Measurements from ENCODE around the gene AOPEP.

Gene AOPEP

GRCh38 chr9:95134457-95134881 is 408.0 kb downstream of the AOPEP start:
- DNase-seq (ENCODE audit: insufficient read length, low spot score) (no peak), FAIRE-seq (no peak)
- TF ChIP-seq CTCF (IDR thresholded peaks at IDR 0.05; ENCODE audit: insufficient read depth, missing control alignments) = no peak

GRCh38 chr9:95135756-95136155 is 409.3 kb downstream of the AOPEP start:
- no peak for TF ChIP-seq CTCF (IDR thresholded peaks at IDR 0.05; ENCODE audit: insufficient read depth, missing control alignments)
- DNase-seq (ENCODE audit: insufficient read length, low spot score) (no peak), FAIRE-seq (no peak)

Measured in D721Med (cell line).